Endometrial microvascular endothelial cells (primary cell): ENCODE data around the gene INPP5F. TPM values are rescaled to one million over a fixed set of nuclear protein-coding genes. Genes with fewer than 3 reads are reported as not detected.

ENCODE experiments used
- total RNA-seq: library from RNA; depleted of rRNA; stranded (reverse); fragments of >200 nt; gene quantifications from one replicate; pipeline ENCODE4 v1.2.3, GENCODE V29; 2015; ENCODE audit errors: inconsistent ontology term

Gene INPP5F
- total RNA-seq, 1 donor from 2014 or later, result 17.9 TPM

Other genes starting within 250 kb of the INPP5F start
- gene RGS10, start 183.3 kb upstream of the INPP5F start, total RNA-seq, result 41.3 TPM
- 43.3 TPM for gene TIAL1, start 129.1 kb upstream of the INPP5F start, total RNA-seq
- gene BAG3, start 74.7 kb upstream of the INPP5F start, total RNA-seq, result 63.4 TPM
- 77.7 TPM for gene MCMBP, start 146.8 kb downstream of the INPP5F start, total RNA-seq
- gene SEC23IP, start 166.7 kb downstream of the INPP5F start, total RNA-seq, result 23.8 TPM